Measurements from ENCODE around the gene PCDHAC2. TPM values are rescaled to one million over a fixed set of nuclear protein-coding genes. Genes with fewer than 3 reads are reported as not detected.

Gene PCDHAC2, protein sequence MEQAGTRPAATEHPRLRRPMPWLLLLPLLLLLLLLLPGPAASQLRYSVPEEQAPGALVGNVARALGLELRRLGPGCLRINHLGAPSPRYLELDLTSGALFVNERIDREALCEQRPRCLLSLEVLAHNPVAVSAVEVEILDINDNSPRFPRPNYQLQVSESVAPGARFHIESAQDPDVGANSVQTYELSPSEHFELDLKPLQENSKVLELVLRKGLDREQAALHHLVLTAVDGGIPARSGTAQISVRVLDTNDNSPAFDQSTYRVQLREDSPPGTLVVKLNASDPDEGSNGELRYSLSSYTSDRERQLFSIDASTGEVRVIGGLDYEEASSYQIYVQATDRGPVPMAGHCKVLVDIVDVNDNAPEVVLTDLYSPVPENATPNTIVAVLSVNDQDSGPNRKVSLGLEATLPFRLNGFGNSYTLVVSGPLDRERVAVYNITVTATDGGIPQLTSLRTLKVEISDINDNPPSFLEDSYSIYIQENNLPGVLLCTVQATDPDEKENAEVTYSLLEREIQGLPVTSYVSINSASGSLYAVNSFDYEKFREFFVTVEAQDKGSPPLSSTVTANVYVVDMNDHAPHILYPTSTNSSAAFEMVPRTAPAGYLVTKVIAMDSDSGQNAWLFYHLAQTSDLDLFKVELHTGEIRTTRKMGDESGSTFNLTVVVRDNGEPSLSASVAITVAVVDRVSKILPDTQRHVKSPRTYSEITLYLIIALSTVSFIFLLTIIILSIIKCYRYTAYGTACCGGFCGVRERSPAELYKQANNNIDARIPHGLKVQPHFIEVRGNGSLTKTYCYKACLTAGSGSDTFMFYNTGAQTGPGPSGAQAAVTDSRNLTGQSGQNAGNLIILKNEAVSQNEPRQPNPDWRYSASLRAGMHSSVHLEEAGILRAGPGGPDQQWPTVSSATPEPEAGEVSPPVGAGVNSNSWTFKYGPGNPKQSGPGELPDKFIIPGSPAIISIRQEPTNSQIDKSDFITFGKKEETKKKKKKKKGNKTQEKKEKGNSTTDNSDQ
- total RNA-seq (10 to 100 TPM; 15.5 to 19.6 TPM), polyA plus RNA-seq (ENCODE audit: insufficient read depth, low read depth, low replicate concordance) (9.4 TPM)
- long read RNA-seq, donor 1 = 0 reads
- long read RNA-seq, donor 2, full-length matches to known transcripts = 1 of 1 reads
- long read RNA-seq, donor 2, partial matches to known transcripts = 0 of 1 reads
- long read RNA-seq, donor 2, other reads (novel, unspliced or antisense) = 0 of 1 reads

DNA sequence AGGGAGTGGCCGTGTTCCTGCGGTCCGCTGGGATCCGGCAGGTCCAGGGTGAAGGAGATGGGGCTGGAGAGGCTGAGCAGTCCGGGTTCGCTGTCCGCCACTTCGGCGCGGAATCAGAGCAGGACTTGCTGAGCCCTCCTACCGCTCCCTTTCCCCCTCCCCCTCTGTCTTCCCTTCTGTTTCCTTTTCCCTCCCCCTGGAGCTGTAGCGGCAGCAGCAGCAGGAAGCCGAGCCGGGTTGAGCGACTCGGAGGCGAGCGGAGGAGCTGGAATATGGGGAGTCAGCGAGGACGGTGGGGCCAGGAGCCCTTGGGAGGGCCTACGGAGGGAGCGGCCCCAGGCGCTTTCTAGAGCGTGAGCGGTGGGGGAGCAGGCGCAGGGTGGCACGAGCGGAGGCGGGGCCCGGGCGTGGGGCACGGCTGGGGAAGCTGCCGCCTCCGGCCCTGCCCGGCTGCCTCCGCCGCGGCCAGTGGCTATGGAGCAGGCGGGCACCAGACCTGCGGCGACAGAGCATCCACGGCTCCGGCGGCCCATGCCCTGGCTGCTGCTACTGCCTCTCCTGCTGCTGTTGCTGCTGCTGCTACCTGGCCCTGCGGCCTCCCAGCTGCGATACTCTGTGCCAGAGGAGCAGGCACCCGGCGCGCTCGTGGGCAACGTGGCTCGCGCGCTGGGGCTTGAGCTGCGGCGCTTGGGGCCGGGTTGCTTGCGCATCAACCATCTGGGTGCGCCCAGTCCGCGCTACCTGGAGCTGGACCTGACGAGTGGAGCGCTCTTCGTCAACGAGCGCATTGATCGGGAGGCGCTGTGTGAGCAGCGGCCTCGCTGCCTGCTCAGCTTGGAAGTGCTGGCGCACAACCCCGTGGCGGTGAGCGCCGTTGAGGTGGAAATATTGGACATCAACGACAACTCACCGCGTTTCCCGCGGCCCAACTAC, at the start of gene PCDHAC2:
Gene PCDHAC2 (plus strand): TSS at position 184 of the 933 bp plus-strand sequence. CDS start 291 bp downstream, at position 475.
- H3K27me3 ChIP-seq = no peaks in the 10 kb centered on the region
- intact Hi-C loops (cut with DNase I; ENCODE audit: low total_unique reads) = no loop called here
- peak; percentile 66 for DNase-seq
- H3K4me3 ChIP-seq = peak within 1 kb of the TSS; percentile 53 to 61
- H3K9me3 ChIP-seq = no peaks in the 10 kb centered on the region
- 2% methylated on average over 19 to 59 of the region's 80 CpGs for WGBS, 2 donors
- no peaks in the 10 kb centered on the region for H3K36me3 ChIP-seq (ENCODE audit: low read depth, missing control alignments)
- H3K4me1 ChIP-seq = no peaks in the 10 kb centered on the region
- peak within 1 kb of the TSS; percentile 45 to 66 for H3K27ac ChIP-seq
- TF ChIP-seq, protein P1, sequence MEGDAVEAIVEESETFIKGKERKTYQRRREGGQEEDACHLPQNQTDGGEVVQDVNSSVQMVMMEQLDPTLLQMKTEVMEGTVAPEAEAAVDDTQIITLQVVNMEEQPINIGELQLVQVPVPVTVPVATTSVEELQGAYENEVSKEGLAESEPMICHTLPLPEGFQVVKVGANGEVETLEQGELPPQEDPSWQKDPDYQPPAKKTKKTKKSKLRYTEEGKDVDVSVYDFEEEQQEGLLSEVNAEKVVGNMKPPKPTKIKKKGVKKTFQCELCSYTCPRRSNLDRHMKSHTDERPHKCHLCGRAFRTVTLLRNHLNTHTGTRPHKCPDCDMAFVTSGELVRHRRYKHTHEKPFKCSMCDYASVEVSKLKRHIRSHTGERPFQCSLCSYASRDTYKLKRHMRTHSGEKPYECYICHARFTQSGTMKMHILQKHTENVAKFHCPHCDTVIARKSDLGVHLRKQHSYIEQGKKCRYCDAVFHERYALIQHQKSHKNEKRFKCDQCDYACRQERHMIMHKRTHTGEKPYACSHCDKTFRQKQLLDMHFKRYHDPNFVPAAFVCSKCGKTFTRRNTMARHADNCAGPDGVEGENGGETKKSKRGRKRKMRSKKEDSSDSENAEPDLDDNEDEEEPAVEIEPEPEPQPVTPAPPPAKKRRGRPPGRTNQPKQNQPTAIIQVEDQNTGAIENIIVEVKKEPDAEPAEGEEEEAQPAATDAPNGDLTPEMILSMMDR (IDR thresholded peaks at IDR 0.05) = no peak
- TF ChIP-seq POLR2A (IDR thresholded peaks at IDR 0.05) = no peak

DNA sequence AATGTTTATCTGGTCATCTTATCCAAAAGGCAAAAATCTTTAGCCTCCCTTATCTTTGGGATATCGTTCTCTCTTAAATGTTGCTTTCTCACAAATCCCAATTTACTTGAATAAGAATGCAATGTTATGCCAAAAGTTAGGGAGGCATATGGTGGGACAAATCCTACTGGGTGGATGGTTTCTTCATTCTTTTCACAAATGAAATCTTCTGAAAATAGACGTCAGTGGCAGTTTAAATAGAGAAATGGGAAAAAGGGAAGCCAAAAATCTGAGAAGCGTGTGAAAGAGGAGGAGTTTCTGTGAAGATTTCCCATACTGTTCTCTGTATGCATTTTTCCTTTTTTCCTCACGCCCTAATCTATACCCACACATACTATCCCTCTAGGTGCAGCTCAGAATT, 42.7 kb upstream of the PCDHAC2 start:
- TF ChIP-seq, protein P1 (IDR thresholded peaks at IDR 0.05) = no peak
- TF ChIP-seq POLR2A (IDR thresholded peaks at IDR 0.05) = no peak

DNA sequence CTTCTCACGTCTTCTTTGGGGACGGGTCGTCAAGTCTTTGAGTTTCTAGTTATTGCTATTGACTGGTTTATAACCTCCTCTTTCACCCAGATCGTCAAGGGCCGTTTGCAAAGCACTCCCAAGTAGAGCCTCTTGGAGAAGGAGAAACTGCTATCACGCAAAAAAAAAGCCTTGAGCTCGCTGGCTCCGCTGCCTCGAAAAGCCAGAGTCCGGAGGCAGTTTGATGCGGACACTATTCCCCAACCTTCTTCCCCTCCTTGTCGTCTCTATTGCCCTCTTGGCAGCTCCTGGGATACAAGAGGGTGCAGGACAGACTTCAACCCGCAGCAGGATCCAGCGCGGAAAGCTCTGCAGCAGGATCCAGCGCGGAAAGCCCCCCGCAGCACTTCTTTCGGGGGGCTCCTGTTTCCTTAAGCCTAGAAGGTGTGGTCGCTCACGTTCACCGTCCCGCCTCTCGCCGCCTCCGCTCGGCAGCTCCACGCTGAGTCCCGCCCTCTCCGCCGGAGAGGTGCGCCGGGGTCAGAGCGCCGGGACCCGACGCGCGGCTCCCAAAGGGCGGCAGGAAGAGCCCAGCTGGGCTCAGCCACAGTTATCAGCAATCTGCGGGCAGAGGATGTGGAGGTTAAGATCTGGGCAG, 40.4 kb upstream of the PCDHAC2 start, which contains the start of gene PCDHAC1:
Gene PCDHAC1 (plus strand): TSS at position 494 of the 637 bp plus-strand sequence. CDS start 594 bp downstream, outside the sequence.
- H3K4me1 ChIP-seq = no peaks in the 10 kb centered on the region
- peak within 1 kb of the TSS; percentile 12 to 46 for H3K27ac ChIP-seq
- WGBS, 2 donors = 2 to 5% methylated on average over 12 to 40 of the region's 41 CpGs
- peak; percentile 39 for DNase-seq
- H3K27me3 ChIP-seq = no peaks in the 10 kb centered on the region
- intact Hi-C loops (cut with DNase I; ENCODE audit: low total_unique reads) = no loop called here
- peak within 1 kb of the TSS; percentile 48 to 68 for H3K4me3 ChIP-seq
- H3K36me3 ChIP-seq (ENCODE audit: low read depth, missing control alignments) = no peaks in the 10 kb centered on the region
- no peaks in the 10 kb centered on the region for H3K9me3 ChIP-seq
- TF ChIP-seq, protein P1 (IDR thresholded peaks at IDR 0.05) = no peak
- no peak for TF ChIP-seq POLR2A (IDR thresholded peaks at IDR 0.05)

More for the DNA sequence above, 42.7 kb upstream of the PCDHAC2 start:
- H3K27me3 ChIP-seq = no peaks in the 10 kb centered on the region
- no peak overlapping the region for H3K4me3 ChIP-seq
- H3K27ac ChIP-seq = no peak overlapping the region
- DNase-seq = no peak
- 66 to 70% methylated on average over 4 of the region's 4 CpGs for WGBS, 2 donors
- no peaks in the 10 kb centered on the region for H3K4me1 ChIP-seq
- intact Hi-C loops (cut with DNase I; ENCODE audit: low total_unique reads) = no loop called here
- no peaks in the 10 kb centered on the region for H3K36me3 ChIP-seq (ENCODE audit: low read depth, missing control alignments)
- H3K9me3 ChIP-seq = no peaks in the 10 kb centered on the region
